NCI-H146 treated with DMSO at 0.1 percent for 48 hours (cell line): Measurements from ENCODE around the gene CATSPERB.
"Not testable (repeated sequence)": the region's sequence is repeated elsewhere in the genome, so short reads cannot be mapped to it uniquely, and the experiment has no call there.

Experiments
- DNase-seq: peaks from one replicate; lab custom pipeline; 2025; ENCODE audit not compliant: unreplicated experiment; lab: John Stamatoyannopoulos, UW

Gene CATSPERB

DNA sequence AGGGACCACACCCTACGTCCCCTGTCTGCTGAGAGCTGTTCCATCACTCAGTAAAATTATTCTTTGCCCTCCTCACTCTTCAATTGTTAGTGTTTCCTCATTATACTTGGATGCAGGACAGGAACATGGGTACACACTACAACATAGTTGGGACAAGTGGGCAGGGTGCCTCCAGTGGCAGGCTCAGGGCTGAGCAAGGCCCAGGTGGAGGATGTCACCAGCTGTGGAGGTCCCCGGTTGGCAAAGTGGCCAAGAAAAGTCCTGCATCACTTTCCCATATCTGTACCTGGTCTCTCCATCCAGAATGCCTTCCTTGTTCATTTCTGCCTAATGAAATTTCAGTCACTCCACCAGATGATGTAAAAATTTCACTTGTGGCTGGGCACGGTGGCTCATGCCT lies 149.1 kb downstream of the CATSPERB start:
- DNase-seq: no peak

- DNase-seq: no peak
These were observed 150.9 kb downstream of the CATSPERB start for GRCh38 chr14:91580876-91581577.

GRCh38 chr14:91577632-91578233 lies 154.2 kb downstream of the CATSPERB start:
- DNase-seq: no peak

GRCh38 chr14:91575469-91576208 lies 156.2 kb downstream of the CATSPERB start:
- no peak for DNase-seq

DNA sequence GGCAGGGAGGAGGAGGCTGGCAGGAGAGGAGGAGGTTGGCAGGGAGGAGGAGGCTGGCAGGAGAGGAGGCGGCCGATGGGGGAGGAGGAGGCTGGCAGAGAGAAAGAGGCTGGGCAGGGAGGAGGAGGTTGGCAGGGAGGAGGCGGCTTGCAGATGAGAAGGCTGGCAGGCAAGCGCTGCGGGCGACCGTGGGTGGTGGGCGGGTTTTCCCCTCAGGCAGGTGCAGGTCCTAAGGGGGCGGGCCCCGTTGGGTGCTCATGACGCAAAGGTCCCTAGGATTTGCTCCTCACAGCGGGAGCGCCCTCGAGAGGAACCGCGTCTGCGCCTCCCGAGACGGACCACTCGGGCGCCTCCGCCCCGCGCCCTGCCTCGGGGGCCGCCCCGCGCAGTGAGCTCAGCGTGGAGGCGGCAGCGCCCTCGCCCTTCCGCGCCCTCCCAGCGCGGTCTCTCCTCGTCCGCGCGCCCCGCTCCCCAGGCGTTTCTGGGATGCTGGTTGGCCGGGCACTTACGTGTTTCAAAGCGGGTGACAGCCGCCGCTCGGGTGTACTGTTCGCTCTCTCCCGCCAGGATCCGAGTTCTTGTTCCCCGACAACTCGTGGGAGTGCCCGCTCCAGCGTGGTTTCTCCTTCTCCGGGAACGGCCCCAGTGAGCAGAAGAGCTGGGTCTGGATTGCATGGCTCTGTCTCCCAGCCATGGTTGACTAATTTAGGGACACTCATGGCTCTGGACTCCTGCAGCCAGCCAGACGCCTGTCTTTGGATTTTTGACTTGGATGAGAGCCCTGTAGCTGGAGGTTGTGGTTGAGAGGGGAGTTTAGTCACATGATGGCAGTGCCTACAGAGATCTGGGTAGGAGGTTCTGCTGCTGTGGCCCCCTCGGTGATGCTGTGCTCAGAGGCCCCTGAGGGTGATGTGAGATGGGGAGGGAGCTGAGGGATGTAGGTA lies 157.7 kb downstream of the CATSPERB start:
- peak; percentile 4 for DNase-seq

DNA sequence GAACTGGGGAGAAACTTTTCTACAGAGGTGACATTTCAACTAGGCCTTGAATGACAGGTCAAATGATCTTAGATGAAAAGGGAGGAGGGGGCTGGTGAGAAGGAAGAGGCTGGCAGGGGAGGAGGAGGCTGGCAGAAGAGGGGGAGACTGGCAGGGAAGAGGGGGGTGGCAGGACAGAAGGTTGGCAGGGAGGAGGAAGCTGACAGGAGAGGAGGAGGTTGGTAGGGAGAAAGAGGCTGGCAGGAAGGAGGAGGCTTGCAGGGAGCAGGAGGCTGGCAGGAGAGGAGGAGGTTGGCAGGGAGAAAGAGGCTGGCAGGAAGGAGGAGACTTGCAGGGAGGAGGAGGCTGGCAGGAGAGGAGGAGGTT lies 158.4 kb downstream of the CATSPERB start:
- no peak for DNase-seq

DNA sequence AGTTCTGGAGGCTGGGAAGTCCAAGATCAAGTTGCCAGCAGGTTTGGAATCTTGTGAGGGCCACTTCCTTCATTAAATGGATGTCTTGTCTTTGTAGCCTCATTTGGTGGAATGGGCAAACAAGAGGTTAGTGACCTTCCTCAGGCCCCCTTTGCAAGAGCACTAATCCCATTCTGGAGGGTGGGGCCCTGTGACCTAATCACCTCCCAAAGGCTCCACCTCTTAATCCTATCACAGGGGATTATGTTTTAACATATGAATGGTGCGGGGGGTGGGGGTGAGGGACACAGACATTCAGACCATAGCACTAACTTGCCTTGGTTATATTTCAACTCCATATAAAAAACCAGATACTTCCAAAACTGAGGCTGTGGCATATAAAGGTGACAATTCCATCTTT lies 161.9 kb downstream of the CATSPERB start:
- DNase-seq: no peak

DNA sequence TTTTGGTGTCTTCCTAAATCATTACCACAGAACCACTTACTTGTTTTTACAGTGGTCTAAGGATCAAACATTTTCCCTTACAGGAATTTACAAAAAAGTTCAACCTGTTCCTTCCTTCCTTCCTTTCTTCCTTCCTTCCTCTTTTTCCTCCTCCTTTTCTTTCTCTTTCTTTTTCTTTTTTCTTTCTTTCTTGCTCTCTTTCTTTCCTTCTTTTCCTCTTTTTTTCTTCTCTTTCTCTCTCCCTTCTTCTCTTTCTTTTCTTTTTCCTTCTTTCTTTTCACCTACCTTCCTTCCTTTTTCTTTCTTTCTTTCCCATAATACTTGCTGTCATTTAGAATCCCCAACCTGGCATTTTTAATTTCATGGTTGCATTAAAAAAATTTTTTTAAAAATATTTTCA lies 162.6 kb downstream of the CATSPERB start:
- no peak for DNase-seq

DNA sequence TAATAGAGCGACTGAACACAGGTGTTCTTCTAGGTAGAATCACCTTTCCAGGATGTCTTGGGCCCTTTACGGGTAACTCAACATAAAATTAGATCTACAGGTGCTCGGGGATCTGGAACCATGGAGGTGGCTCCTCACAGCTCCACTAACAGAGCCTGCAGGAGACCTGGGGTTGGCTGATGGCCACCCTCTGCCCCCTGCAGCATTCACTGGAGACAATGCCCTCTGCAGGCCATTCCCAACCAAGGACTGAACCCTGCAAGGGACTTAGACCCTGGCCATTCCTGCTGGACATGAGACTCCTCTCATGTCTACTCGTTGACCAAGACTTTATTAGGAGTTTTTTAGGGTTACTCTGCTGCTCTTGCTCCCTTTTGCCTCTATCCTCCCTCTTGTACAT lies 163.3 kb downstream of the CATSPERB start:
- no peak for DNase-seq

DNA sequence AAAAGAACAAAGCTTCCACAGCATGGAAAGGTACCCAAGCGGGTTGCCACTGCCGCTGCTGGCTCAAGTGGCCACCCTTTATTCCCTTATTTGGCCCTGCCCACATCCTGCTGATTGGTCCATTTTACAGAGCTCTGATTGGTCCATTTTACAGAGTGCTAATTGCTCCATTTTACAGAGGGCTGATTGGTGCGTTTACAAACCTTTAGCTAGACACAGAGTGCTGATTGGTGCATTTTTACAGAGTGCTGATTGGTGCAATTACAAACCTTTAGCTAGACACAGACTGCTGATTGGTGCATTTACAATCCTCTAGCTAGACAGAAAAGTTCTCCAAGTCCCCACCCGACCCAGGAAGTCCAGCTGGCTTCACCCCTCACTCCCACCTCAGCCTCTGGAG lies 164.1 kb downstream of the CATSPERB start:
- not testable (repeated sequence) for DNase-seq

DNA sequence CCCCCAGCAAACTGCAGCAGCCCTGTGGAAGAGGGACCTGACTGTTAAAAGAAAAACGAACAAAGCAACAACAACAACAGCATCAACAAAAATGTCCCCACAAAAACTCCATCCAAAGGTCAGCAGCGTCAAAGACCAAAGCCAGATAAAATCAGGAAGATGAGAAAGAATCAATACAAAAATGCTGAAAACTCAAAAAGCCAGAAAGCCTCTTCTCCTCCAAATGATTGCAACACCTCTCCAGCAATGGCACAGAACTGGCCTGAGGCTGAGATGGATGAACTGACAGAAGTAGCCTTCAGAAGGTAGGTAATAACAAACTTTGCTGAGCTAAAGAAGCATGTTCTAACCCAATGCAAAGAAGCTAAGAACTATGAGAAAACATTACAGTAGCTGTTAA lies 176.4 kb downstream of the CATSPERB start:
- DNase-seq: no peak

DNA sequence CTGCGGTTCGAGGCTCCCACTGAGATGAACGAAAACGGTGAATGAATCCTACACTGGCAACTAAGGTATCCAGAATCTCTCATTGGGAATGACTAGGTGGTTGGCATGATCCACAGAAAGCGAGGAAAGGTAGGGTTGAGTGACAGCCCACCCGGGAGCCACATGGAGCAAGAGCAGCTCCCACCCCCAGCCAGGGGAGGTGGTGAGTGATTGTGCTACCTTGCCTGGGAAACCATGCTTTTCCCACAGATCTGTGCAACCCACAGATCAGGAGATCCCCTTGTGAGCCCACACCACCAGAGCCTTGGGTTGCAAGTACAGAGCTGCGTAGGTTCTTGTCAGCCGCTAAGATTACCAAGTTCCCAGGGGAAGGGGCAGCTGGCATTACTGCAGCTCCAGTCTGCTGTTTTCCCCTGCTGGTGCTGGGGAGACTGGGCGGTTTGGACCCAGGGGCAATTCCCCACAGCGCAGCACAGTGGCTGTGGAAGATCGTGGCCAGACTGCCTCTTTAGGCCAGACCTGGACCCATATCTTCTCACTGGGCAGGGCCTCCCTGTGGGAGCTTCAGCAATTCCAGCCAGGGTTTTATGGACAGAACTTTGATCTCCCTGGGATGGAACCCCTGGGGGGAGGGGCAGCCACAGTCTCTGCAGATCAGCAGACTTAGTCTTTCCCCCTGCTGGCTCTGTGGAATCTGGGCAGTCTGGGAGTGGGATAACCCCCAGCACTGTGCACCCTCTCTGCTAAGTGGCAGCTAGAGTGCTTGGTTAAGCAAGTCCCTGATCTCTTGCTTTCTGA lies 177.2 kb downstream of the CATSPERB start:
- no peak for DNase-seq

DNA sequence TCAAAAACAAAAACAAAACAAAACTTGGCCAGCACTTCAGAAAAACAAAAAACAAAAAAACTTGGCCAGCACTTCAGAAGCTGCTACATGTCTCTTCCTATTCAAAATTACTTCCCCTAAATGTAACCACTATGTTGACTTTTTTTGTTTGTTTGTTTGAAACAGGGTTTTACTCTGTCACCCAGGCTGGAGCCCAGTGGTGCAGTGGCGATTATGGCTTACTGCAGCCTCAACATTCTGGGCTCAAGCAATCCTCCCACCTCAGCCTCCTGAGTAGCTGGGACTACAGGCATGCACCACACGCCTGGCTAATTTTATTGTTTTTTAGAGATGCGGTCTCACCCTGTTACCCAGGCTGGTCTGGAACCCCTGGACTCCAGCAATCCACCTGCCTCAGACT lies 183.8 kb downstream of the CATSPERB start:
- no peak for DNase-seq

GRCh38 chr14:91545946-91546716 lies 185.8 kb downstream of the CATSPERB start:
- DNase-seq: no peak

GRCh38 chr14:91545204-91545603 lies 186.7 kb downstream of the CATSPERB start:
- DNase-seq: no peak

- DNase-seq: no peak
These were observed 195.6 kb downstream of the CATSPERB start for GRCh38 chr14:91536327-91536726.

- DNase-seq: not testable (repeated sequence)
These were observed 197.8 kb downstream of the CATSPERB start for GRCh38 chr14:91534059-91534458.

- DNase-seq: no peak
These were observed 198.3 kb downstream of the CATSPERB start for GRCh38 chr14:91533623-91534022.
